Common myeloid progenitor, CD34-positive (primary cell): ENCODE measurements around the gene SNX33.
"Not testable (repeated sequence)": the region's sequence is repeated elsewhere in the genome, so short reads cannot be mapped to it uniquely, and the experiment has no call there.

ENCODE experiments used
- CTCF ChIA-PET: fragments of 350-600 bp; sonication (Branson Sonifier 250); formaldehyde crosslinking; loops from one replicate; lab custom pipeline; 2021; ENCODE audit warnings: antibody characterized with exemption; lab: Charles Lee
- POLR2A ChIA-PET: fragments of 350-600 bp; sonication (Branson Sonifier 250); formaldehyde crosslinking; loops from one replicate; lab custom pipeline; 2021; ENCODE audit warnings: antibody characterized with exemption; lab: Charles Lee
- DNase-seq, 3 donors: peaks; one replicate each; pipeline versions ENCODE4 v3.0.0 to v3.0.0-alpha.2; 2013
- H3K27ac ChIP-seq, 2 experiments: 1 replicate in 1 of 2; 2 replicates in 1 of 2; pipeline ENCODE4 v1.7.0; 2013; ENCODE audit warnings: inconsistent platforms in 2 of 2, low read length in 2 of 2, mild to moderate bottlenecking in 2 of 2, low read depth in 1 of 2, moderate library complexity in 1 of 2; ENCODE audit not compliant: severe bottlenecking in 2 of 2, insufficient read depth in 1 of 2, poor library complexity in 1 of 2
- H3K27me3 ChIP-seq, 5 experiments: replicated peaks in 2 of 5; 1 replicate in 3 of 5; 2 replicates in 2 of 5; pipeline versions ENCODE4 v1.6.1 to v1.7.0; 2013; ENCODE audit warnings: low read length in 4 of 5, mild to moderate bottlenecking in 2 of 5, moderate library complexity in 2 of 5, inconsistent platforms in 1 of 5; ENCODE audit not compliant: insufficient read depth in 5 of 5, control insufficient read depth in 4 of 5
- H3K36me3 ChIP-seq, 4 experiments: 1 replicate in 2 of 4; 2 replicates in 2 of 4; pipeline versions ENCODE4 v1.6.1 to v1.7.0; 2013; ENCODE audit warnings: low read length in 3 of 4, control low read depth in 1 of 4, mild to moderate bottlenecking in 1 of 4; ENCODE audit not compliant: control insufficient read depth in 4 of 4, insufficient read depth in 4 of 4
- H3K4me1 ChIP-seq, 4 experiments: 1 replicate in 3 of 4; 2 replicates in 1 of 4; pipeline versions ENCODE4 v1.6.1 to v1.7.1; 2013; ENCODE audit warnings: low read length in 3 of 4, mild to moderate bottlenecking in 3 of 4, control low read depth in 1 of 4, inconsistent platforms in 1 of 4, moderate library complexity in 1 of 4; ENCODE audit not compliant: control insufficient read depth in 4 of 4, insufficient read depth in 4 of 4; ENCODE audit errors: control extremely low read depth in 1 of 4
- H3K4me3 ChIP-seq, 7 experiments: 1 replicate in 4 of 7; 2 replicates in 3 of 7; pipeline versions ENCODE4 v1.5.1 to v1.7.0; 2013; ENCODE audit warnings: mild to moderate bottlenecking in 7 of 7, low read length in 6 of 7, moderate library complexity in 6 of 7, inconsistent platforms in 2 of 7, low read depth in 2 of 7, control low read depth in 1 of 7; ENCODE audit not compliant: insufficient read depth in 4 of 7, control insufficient read depth in 1 of 7; ENCODE audit errors: extremely low read depth in 1 of 7
- H3K9me3 ChIP-seq, 5 experiments: 1 replicate in 4 of 5; 2 replicates in 1 of 5; pipeline versions ENCODE4 v1.6.1 to v1.7.1; 2013; ENCODE audit warnings: low read length in 4 of 5, mild to moderate bottlenecking in 2 of 5, inconsistent platforms in 1 of 5, low read depth in 1 of 5, moderate library complexity in 1 of 5; ENCODE audit not compliant: control insufficient read depth in 4 of 5, insufficient read depth in 2 of 5; ENCODE audit errors: control extremely low read depth in 1 of 5
- WGBS: methylation state at CpG from one replicate; pipeline ENCODE4 v1.1.5; 2013; ENCODE audit not compliant: insufficient coverage; 5-methylcytosine and 5-hydroxymethylcytosine counted together

The SNX33 gene

DNA sequence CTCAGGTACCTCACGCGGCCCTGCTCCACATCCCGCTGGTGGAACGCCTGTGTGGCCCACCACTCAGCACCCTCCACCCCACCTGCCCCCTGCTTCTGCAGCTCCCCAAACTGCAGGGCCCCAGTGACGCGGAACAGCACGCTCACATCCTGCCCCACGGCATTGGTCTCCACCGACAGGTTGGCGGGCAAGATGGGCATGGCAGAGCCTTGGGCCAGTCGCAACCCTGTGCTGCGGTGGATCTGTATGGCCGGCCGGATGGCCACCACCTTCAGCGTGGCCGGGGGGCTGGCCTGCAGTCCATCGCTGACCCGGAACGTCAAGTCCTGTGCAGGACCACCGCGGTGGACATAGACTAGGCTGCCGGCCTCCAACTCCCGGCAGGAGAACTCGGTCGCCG is 41.1 kb downstream of the SNX33 start:
- POLR2A ChIA-PET, result no interaction called here
- 95% methylated on average over 23 of the region's 26 CpGs for WGBS
- no peaks in the 10 kb centered on the region for H3K36me3 ChIP-seq

GRCh38 chr15:75689429-75689828 is 41.7 kb downstream of the SNX33 start:
- DNase-seq, H3K36me3 ChIP-seq, H3K4me3 ChIP-seq, H3K27ac ChIP-seq, POLR2A ChIA-PET, CTCF ChIA-PET, H3K9me3 ChIP-seq: not testable (repeated sequence)
- H3K27me3 ChIP-seq, result peaks cover 0 to 64% (median 19%) of the 10 kb centered on the region in 5 experiments
- peaks cover 0 to 16% (median 12%) of the 10 kb centered on the region in 4 experiments for H3K4me1 ChIP-seq
- WGBS, result 91% methylated on average over 20 of the region's 20 CpGs

More for the DNA sequence above, 41.1 kb downstream of the SNX33 start:
- H3K27ac ChIP-seq, result no peak overlapping the region
- CTCF ChIA-PET, result interaction anchor here (1.8 to 1.9 kb wide), 2 partner anchors 31 to 35 kb away, joined by 4 to 5 read pairs; a partner anchor contains a TSS
- peaks cover 0 to 58% (median 19%) of the 10 kb centered on the region in 5 experiments for H3K27me3 ChIP-seq
- no peak for DNase-seq
- H3K4me3 ChIP-seq, result no peak overlapping the region
- no peaks in the 10 kb centered on the region for H3K9me3 ChIP-seq
- H3K4me1 ChIP-seq, result peaks cover 0 to 10% (median 6%) of the 10 kb centered on the region in 4 experiments

GRCh38 chr15:75692311-75692710 is 44.6 kb downstream of the SNX33 start:
- H3K9me3 ChIP-seq, H3K27ac ChIP-seq, POLR2A ChIA-PET, H3K36me3 ChIP-seq, H3K4me3 ChIP-seq: not testable (repeated sequence)
- 37% methylated on average over 3 of the region's 4 CpGs for WGBS
- DNase-seq, result peak in 2 of 3 donors; percentile 42 to 54
- H3K4me1 ChIP-seq, result peaks cover 0 to 30% (median 28%) of the 10 kb centered on the region in 4 experiments
- CTCF ChIA-PET, result interaction anchor here (0.6 kb wide), 1 partner anchor 197 kb away, joined by 3 read pairs; no protein-coding TSS in a partner anchor
- peaks cover 0 to 86% (median 20%) of the 10 kb centered on the region in 5 experiments for H3K27me3 ChIP-seq

GRCh38 chr15:75693028-75693427 is 45.3 kb downstream of the SNX33 start:
- H3K4me3 ChIP-seq, POLR2A ChIA-PET, H3K27ac ChIP-seq, H3K9me3 ChIP-seq, CTCF ChIA-PET, DNase-seq, H3K36me3 ChIP-seq: not testable (repeated sequence)
- Histone ChIP-seq H3K4me1 (peaks cover 0 to 30% (median 28%) of the 10 kb centered on the region in 4 experiments), H3K27me3 (peaks cover 0 to 84% (median 21%) of the 10 kb centered on the region in 5 experiments)
- WGBS, result 78% methylated on average over 8 of the region's 15 CpGs

GRCh38 chr15:75693501-75694240 is 46.0 kb downstream of the SNX33 start:
- H3K36me3 ChIP-seq, result no peaks in the 10 kb centered on the region
- H3K9me3 ChIP-seq, result no peaks in the 10 kb centered on the region
- 26% methylated on average over 13 of the region's 14 CpGs for WGBS
- POLR2A ChIA-PET, result interaction anchor here (1.2 kb wide), 1 partner anchor 20 kb away, joined by 3 read pairs; no protein-coding TSS in a partner anchor
- no peak overlapping the region for H3K4me3 ChIP-seq
- peaks cover 0 to 77% (median 20%) of the 10 kb centered on the region in 5 experiments for H3K27me3 ChIP-seq
- peaks cover 0 to 30% (median 28%) of the 10 kb centered on the region in 4 experiments for H3K4me1 ChIP-seq
- H3K27ac ChIP-seq, result no peak overlapping the region
- peak in 2 of 3 donors; percentile 66 to 67 for DNase-seq
- CTCF ChIA-PET, result interaction anchor here (0.9 to 2.8 kb wide), 3 partner anchors 9 to 108 kb away, joined by 3 to 18 read pairs (median 5); no protein-coding TSS in a partner anchor

- no peaks in the 10 kb centered on the region for H3K9me3 ChIP-seq
- 3% methylated on average over 15 of the region's 20 CpGs for WGBS
- H3K4me3 ChIP-seq, result peak overlapping the region in 2 of 7 experiments; percentile 4 to 11
- no peak overlapping the region for H3K27ac ChIP-seq
- H3K27me3 ChIP-seq, result peaks cover 0 to 70% (median 20%) of the 10 kb centered on the region in 5 experiments
- peaks cover 0 to 35% (median 34%) of the 10 kb centered on the region in 4 experiments for H3K4me1 ChIP-seq
- CTCF ChIA-PET, result interaction anchor here (0.5 to 2.8 kb wide), 7 partner anchors 10 to 237 kb away, joined by 3 to 18 read pairs (median 3); a partner anchor contains a TSS
- H3K36me3 ChIP-seq, result no peaks in the 10 kb centered on the region
- DNase-seq, result peak; percentile 50 to 89 (median 83)
- POLR2A ChIA-PET, result interaction anchor here (1.2 kb wide), 1 partner anchor 19 kb away, joined by 3 read pairs; no protein-coding TSS in a partner anchor
Observed at GRCh38 chr15:75694241-75695182, 46.8 kb downstream of the SNX33 start.
